K562 (cell line): ENCODE results near the gene TPCN1. TPM values are rescaled to one million over a fixed set of nuclear protein-coding genes. Genes with fewer than 3 reads are reported as not detected.

Source experiments
- BACH1 ChIP-seq: fragments of 200-800 bp; sonication (Bioruptor generic); IDR thresholded peaks from 2 replicates; pipeline ENCODE4 v1.6.1; 2016; ENCODE audit warnings: missing genetic modification characterization, missing compliant biosample characterization
- CCAR2 ChIP-seq: fragments of 200-400 bp; formaldehyde crosslinking; IDR thresholded peaks from 2 replicates; pipeline ENCODE4 v1.6.1; 2017; ENCODE audit warnings: mild to moderate bottlenecking, low read depth, low read length
- FOS ChIP-seq: IDR thresholded peaks from 3 replicates; pipeline ENCODE4 v1.6.1; 2011; ENCODE audit not compliant: insufficient read length; ENCODE audit errors: extremely low read depth
- HMG20B ChIP-seq: fragments of 250-450 bp; sonication (Bioruptor Pico); IDR thresholded peaks from 2 replicates; pipeline ENCODE4 v1.5.0; 2021; ENCODE audit warnings: mild to moderate bottlenecking
- JUND ChIP-seq, 2 experiments: IDR thresholded peaks; 2 replicates in 1 of 2; 3 replicates in 1 of 2; pipeline ENCODE4 v1.6.1; 2011; ENCODE audit warnings: borderline replicate concordance in 2 of 2, low read depth in 2 of 2, low read length in 2 of 2, improper control_type of control experiment in 1 of 2, missing biosample characterization in 1 of 2, missing genetic modification characterization in 1 of 2, missing genetic modification reagents in 1 of 2
- MAFK ChIP-seq: IDR thresholded peaks from 2 replicates; pipeline ENCODE4 v1.6.1; 2011; ENCODE audit warnings: low read length, improper control_type of control experiment
- MEIS2 ChIP-seq: fragments of 450-650 bp; IDR thresholded peaks from 2 replicates; pipeline ENCODE4 v1.6.1; 2014; ENCODE audit warnings: mild to moderate bottlenecking; ENCODE audit not compliant: partially characterized antibody
- MGA ChIP-seq: fragments of 450-650 bp; IDR thresholded peaks from 2 replicates; pipeline ENCODE4 v1.6.1; 2016; ENCODE audit warnings: mild to moderate bottlenecking, moderate library complexity
- RNF2 ChIP-seq: sonication (generic); IDR thresholded peaks from 2 replicates; pipeline ENCODE4 v1.6.1; 2016
- STAT5A ChIP-seq: IDR thresholded peaks from 2 replicates; pipeline ENCODE4 v1.6.1; 2012; ENCODE audit warnings: low read length, inconsistent platforms, borderline replicate concordance
- TCF15 ChIP-seq: fragments of 250-450 bp; sonication (Bioruptor Pico); IDR thresholded peaks from 2 replicates; pipeline ENCODE4 v1.8.0; 2022; ENCODE audit warnings: moderate library complexity, mild to moderate bottlenecking, inconsistent platforms
- ZNF785 ChIP-seq: fragments of 250-450 bp; sonication (Bioruptor Pico); IDR thresholded peaks from 2 replicates; pipeline ENCODE4 v1.4.0; 2020; ENCODE audit warnings: mild to moderate bottlenecking
- polyA plus RNA-seq, 8 experiments: library from polyadenylated mRNA; depleted of rRNA in 4 of 8; stranded (reverse) in 5 of 8; unstranded in 3 of 8; fragments of >200 nt; fragmentation: Nextera tagmentation in 2 of 8; fragmentation: Illumina TruSeq in 1 of 8; extraction: Ambion mirVana in 2 of 8; extraction: Trizol in 1 of 8; gene quantifications; 2 replicates each; pipeline versions ENCODE4 v1.2.1 to v1.2.3, GENCODE V29; 2011 to 2014; ENCODE audit warnings: inconsistent platforms in 1 of 8, missing spikeins in 1 of 8
- total RNA-seq, 7 experiments: library from RNA; depleted of rRNA in 6 of 7; stranded (reverse); fragments of >200 nt in 6 of 7; fragmentation: Illumina TruSeq in 2 of 7; extraction: Trizol in 2 of 7; gene quantifications; 2 replicates each; pipeline versions ENCODE4 v1.2.1 to v1.2.3, GENCODE V29; 2011 to 2021; ENCODE audit warnings: low replicate concordance in 1 of 7
- TF ChIP-seq, protein P1 (sequence below): fragments of 450-650 bp; IDR thresholded peaks from 2 replicates; pipeline ENCODE4 v1.6.1; 2016; ENCODE audit warnings: mild to moderate bottlenecking

Gene TPCN1
- total and polyA plus RNA-seq, 9 of the 15 experiments (the other 6 are each of a cell fraction or from before 2014, with no cell fraction given) = 0.80 to 23.8 (median 7.4) TPM

DNA sequence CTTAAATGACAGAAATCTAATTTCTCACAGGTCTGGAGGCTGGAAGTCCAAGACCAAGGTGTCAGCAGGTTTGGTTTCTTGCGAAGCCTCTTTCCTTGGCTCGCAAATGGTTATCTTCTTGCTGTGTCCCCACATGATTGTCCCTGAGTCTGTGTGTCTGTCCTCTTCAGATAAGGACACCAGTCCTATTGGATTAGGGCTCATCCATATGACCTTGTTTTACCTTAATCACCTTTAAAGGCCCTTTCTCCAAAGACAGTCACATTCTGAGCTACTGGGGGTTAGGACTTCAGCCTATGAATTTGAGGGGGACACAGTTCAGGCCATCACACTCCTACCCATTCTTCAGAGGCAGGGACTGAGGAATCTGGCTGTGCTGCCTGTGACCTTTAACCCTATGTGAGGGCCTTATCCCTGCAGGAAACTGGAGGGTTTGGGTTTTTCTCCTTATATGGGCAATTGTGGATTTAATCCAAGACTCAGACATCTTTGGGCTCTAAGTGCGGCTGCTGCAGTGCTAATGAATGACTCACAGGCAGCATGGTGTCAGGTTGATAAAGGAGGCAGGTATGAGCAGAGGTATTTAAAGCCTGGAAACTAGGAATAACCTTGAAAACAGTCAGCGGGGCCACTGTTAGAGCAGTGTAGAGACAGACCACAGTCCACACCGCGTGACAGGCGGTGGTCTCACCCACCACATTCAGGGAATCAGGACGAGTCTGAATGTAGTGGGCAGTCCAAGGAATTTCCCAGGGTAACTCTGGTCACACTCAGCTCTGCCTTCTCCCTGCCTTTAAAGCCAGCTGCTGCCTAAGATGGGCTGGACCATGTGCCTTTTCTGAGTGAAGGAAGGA, 10.2 kb downstream of the TPCN1 start (continued):
- TF ChIP-seq, protein P1, sequence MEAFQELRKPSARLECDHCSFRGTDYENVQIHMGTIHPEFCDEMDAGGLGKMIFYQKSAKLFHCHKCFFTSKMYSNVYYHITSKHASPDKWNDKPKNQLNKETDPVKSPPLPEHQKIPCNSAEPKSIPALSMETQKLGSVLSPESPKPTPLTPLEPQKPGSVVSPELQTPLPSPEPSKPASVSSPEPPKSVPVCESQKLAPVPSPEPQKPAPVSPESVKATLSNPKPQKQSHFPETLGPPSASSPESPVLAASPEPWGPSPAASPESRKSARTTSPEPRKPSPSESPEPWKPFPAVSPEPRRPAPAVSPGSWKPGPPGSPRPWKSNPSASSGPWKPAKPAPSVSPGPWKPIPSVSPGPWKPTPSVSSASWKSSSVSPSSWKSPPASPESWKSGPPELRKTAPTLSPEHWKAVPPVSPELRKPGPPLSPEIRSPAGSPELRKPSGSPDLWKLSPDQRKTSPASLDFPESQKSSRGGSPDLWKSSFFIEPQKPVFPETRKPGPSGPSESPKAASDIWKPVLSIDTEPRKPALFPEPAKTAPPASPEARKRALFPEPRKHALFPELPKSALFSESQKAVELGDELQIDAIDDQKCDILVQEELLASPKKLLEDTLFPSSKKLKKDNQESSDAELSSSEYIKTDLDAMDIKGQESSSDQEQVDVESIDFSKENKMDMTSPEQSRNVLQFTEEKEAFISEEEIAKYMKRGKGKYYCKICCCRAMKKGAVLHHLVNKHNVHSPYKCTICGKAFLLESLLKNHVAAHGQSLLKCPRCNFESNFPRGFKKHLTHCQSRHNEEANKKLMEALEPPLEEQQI = 0 out of 2 replicates have a peak, but pooled peaks have one; percentile 47
- TF ChIP-seq HMG20B (CRISPR knock-in tag) = no peak
- TF ChIP-seq TCF15 (CRISPR knock-in tag) = no peak
- TF ChIP-seq RNF2 = 0 out of 2 replicates have a peak, but pooled peaks have one; percentile 27
- no peak for TF ChIP-seq CCAR2
- TF ChIP-seq MGA = no peak
- no peak; the same call in 1 of the 2 replicates for TF ChIP-seq BACH1
- TF ChIP-seq ZNF785 (CRISPR knock-in tag) = no peak
- TF ChIP-seq MAFK = no peak
- TF ChIP-seq JUND (IDR thresholded peaks at IDR 0.05; ENCODE audit: borderline replicate concordance, low read depth, low read length) = peak; percentile 94
- peak; percentile 82; the same call in 1 of the 3 replicates for TF ChIP-seq JUND (tag; IDR thresholded peaks at IDR 0.05; ENCODE audit: borderline replicate concordance, low read depth, low read length)
- TF ChIP-seq FOS = peak; percentile 57
- peak; percentile 50 for TF ChIP-seq MEIS2
- TF ChIP-seq STAT5A = peak; percentile 52; the same call in 1 of the 2 replicates
